ACC112 (cell line): ENCODE results near the gene SCO2.

Experiments
- H2AFZ ChIP-seq: fragments of 200-600 bp; sonication (generic); one replicate; pipeline ENCODE4 v1.6.0; 2017; ENCODE audit warnings: antibody characterized with exemption, low read length; ENCODE audit not compliant: unreplicated experiment
- H3K27ac ChIP-seq: fragments of 200-600 bp; sonication (generic); 2 replicates; pipeline ENCODE4 v1.5.1; 2014; ENCODE audit warnings: low read depth, mild to moderate bottlenecking, antibody characterized with exemption, low read length, moderate library complexity
- H3K27me3 ChIP-seq: fragments of 200-600 bp; sonication (generic); 2 replicates; pipeline ENCODE4 v1.6.1; 2014; ENCODE audit warnings: mild to moderate bottlenecking, antibody characterized with exemption, low read length, moderate library complexity, mixed read lengths; ENCODE audit not compliant: insufficient read depth
- H3K36me3 ChIP-seq: fragments of 200-600 bp; sonication (generic); 2 replicates; pipeline ENCODE4 v1.6.1; 2016; ENCODE audit warnings: mild to moderate bottlenecking, antibody characterized with exemption, low read length, moderate library complexity, mixed read lengths; ENCODE audit not compliant: insufficient read depth
- H3K4me1 ChIP-seq: fragments of 200-600 bp; sonication (generic); one replicate; pipeline ENCODE4 v1.6.1; 2016; ENCODE audit warnings: low read length, mixed read lengths; ENCODE audit not compliant: insufficient read depth, unreplicated experiment, control insufficient read depth
- H3K4me3 ChIP-seq: fragments of 200-600 bp; sonication (generic); 2 replicates; pipeline ENCODE4 v1.5.1; 2014; ENCODE audit warnings: mild to moderate bottlenecking, low read depth, low read length
- H3K79me2 ChIP-seq: fragments of 200-600 bp; sonication (generic); one replicate; pipeline ENCODE4 v1.6.0; 2016; ENCODE audit warnings: low read length; ENCODE audit not compliant: control insufficient read depth, unreplicated experiment, insufficient read depth

SCO2 gene

GRCh38 chr22:50504369-50505211 is 20.8 kb downstream of the SCO2 start:
- Histone ChIP-seq H3K4me3 (no peak overlapping the region), H3K27me3 (no peaks in the 10 kb centered on the region), H3K79me2 (peaks cover 29% of the 10 kb centered on the region), H3K4me1 (peaks cover 8% of the 10 kb centered on the region), H3K36me3 (no peaks in the 10 kb centered on the region), H3K27ac (no peak overlapping the region), H2AFZ (no peak overlapping the region)

- Histone ChIP-seq H3K36me3 (no peaks in the 10 kb centered on the region), H3K27ac (no peak overlapping the region), H3K27me3 (no peaks in the 10 kb centered on the region), H3K79me2 (peaks cover 19% of the 10 kb centered on the region), H2AFZ (no peak overlapping the region), H3K4me1 (peaks cover 3% of the 10 kb centered on the region), H3K4me3 (no peak overlapping the region)
Observed at GRCh38 chr22:50503475-50504145, 21.8 kb downstream of the SCO2 start.

- H3K4me1 ChIP-seq = peaks cover 3% of the 10 kb centered on the region
- H2AFZ ChIP-seq = no peak overlapping the region
- H3K4me3 ChIP-seq = no peak overlapping the region
- no peaks in the 10 kb centered on the region for H3K27me3 ChIP-seq
- peaks cover 17% of the 10 kb centered on the region for H3K79me2 ChIP-seq
- no peaks in the 10 kb centered on the region for H3K36me3 ChIP-seq
- no peak overlapping the region for H3K27ac ChIP-seq
Observed at GRCh38 chr22:50502628-50503474, 22.5 kb downstream of the SCO2 start.

DNA sequence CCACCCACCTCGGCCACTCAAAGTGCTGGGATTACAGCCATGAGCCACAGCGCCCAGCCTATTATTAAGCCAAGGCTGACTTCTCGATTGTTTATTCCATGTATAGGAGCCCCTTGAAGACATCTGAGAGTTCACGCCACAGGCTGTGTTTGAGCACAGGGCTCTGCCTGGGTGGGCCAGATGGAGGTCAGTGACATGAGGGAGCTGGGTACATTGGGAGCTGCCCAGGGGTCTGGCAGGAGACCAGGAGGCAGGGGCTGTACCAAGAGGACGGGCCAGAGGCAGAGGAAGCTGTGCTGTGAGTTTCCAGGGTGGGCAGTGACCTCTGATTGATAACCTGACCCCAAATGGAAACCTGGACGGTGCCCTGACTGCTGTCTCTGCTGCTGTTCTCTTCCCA is 23.3 kb downstream of the SCO2 start:
- H3K79me2 ChIP-seq = peaks cover 14% of the 10 kb centered on the region
- H3K4me1 ChIP-seq = peaks cover 3% of the 10 kb centered on the region
- H3K27me3 ChIP-seq = no peaks in the 10 kb centered on the region
- H3K36me3 ChIP-seq = no peaks in the 10 kb centered on the region
- no peak overlapping the region for H3K27ac ChIP-seq
- no peak overlapping the region for H3K4me3 ChIP-seq
- H2AFZ ChIP-seq = no peak overlapping the region

DNA sequence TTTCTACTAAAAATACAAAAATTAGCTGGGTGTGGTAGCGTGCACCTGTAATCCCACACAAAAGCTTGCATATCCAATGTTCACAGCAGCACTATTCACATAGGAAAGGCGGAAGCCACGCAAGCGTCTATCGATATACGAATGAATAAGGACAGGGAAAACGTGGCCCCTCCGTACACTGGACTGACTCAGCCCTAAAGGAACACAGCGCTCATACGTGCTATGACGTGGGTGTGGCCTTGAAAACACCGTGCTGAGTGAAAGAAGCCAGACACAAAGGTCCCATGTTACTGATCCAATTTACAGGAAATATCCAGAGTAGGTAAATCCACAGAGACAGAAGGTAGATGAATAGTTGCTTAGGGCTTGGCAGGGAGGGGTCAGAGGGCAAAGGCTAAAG is 24.9 kb downstream of the SCO2 start:
- Histone ChIP-seq H3K27me3 (no peaks in the 10 kb centered on the region), H3K36me3 (no peaks in the 10 kb centered on the region), H2AFZ (no peak overlapping the region), H3K4me1 (no peaks in the 10 kb centered on the region), H3K79me2 (no peaks in the 10 kb centered on the region), H3K27ac (no peak overlapping the region), H3K4me3 (no peak overlapping the region)

GRCh38 chr22:50498322-50498890 is 27.0 kb downstream of the SCO2 start:
- Histone ChIP-seq H3K4me3 (no peak overlapping the region), H3K27ac (no peak overlapping the region), H2AFZ (no peak overlapping the region), H3K36me3 (no peaks in the 10 kb centered on the region), H3K4me1 (no peaks in the 10 kb centered on the region), H3K79me2 (no peaks in the 10 kb centered on the region), H3K27me3 (no peaks in the 10 kb centered on the region)

DNA sequence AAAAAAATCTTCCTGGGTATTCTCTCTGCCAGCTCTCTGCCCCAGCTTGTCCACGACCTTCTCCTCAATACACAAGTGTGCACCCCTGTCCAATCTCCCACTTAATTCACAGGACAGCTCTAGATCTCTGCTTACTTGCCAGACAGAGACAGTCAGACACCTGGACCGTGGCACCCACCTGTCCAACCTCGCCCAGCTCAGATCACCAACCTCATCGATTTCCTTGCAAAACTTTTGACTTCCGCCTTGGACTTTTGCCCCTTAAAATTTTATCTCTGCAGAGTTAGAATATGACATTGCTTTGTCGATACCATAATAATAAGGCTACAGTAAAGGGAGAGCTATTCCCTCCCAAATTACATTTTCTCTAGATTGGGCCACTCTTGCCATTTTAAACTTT is 28.3 kb downstream of the SCO2 start:
- no peaks in the 10 kb centered on the region for H3K36me3 ChIP-seq
- H3K27me3 ChIP-seq = no peaks in the 10 kb centered on the region
- H3K79me2 ChIP-seq = no peaks in the 10 kb centered on the region
- H3K4me1 ChIP-seq = no peaks in the 10 kb centered on the region
- no peak overlapping the region for H3K27ac ChIP-seq
- no peak overlapping the region for H2AFZ ChIP-seq
- H3K4me3 ChIP-seq = no peak overlapping the region

DNA sequence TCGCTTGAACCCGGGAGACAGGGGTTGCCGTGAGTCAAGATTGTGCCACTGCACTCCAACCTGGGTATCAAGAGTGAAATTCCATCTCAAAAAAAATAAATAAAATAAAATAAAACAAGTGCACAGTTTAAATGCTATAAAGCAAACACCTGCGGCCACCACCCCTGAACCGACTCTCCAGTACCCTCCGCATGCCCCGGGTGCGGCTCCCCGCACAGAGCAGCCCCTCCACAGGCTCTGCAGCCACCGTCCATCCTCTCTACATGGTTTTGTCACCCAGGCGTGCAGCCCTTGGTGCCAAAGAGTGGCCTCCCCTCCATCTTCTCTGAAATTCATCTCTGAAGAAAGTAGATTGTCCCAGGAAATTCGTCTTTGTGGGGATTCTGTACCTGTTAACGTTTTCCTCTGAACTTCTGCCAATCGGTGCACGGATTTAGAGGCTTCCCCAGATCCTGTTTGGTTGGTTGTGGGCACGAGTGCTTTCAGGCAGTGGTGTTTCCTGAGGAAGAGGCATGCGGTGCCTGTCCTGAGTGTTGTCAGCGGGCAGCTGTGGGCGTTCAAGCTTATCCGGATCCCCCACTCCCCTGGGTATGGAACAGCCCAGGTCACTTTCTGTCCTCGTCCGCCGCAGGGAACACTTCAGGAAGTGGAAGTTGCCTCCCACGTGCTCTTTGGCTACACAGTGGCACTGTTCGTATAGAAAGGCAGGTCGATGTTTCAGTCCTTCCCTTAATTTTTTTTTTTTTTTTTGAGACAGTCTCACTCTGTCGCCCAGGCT is 34.7 kb downstream of the SCO2 start:
- Histone ChIP-seq H3K4me3 (no peak overlapping the region), H3K27ac (no peak overlapping the region), H3K79me2 (no peaks in the 10 kb centered on the region), H3K36me3 (no peaks in the 10 kb centered on the region), H3K4me1 (no peaks in the 10 kb centered on the region), H3K27me3 (no peaks in the 10 kb centered on the region), H2AFZ (no peak overlapping the region)

DNA sequence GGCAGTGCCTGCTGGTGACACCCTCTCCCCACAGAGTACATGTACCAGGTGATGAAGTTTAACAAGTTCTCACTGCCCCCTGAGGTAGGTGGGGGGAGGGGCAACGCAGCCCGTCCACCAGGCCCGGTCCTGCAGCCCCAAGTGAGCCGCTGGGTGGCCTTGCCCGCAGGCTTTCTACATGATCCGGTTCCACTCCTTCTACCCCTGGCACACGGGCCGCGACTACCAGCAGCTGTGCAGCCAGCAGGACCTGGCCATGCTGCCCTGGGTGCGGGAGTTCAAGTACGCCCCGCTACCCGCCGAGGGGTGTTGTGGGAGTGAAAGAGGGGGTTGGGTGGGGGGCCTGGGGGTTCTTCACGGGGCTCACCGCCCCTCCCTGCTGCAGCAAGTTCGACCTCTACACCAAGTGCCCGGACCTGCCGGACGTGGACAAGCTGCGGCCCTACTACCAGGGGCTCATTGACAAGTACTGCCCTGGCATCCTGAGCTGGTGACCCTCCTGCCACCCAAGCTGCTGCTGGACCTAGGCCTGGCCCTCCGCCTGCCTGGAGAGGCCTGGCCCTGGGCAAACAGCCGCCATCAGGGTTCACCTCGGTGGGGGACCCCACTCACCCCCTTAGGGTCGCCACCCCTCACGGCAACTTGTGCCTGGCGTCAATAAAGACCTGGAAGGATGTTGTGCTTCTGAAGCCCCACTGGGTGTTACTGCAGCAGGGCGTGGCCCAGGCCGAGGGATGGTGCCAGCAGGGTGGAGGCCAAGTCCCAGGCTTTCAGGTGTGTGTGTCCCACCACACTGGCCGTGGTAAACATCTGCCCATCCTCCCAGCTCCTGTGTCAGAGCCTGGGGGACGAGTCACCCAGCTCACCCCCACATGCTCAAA is 35.8 kb downstream of the SCO2 start:
- Histone ChIP-seq H3K4me1 (no peaks in the 10 kb centered on the region), H3K27me3 (no peaks in the 10 kb centered on the region), H3K36me3 (no peaks in the 10 kb centered on the region), H3K79me2 (no peaks in the 10 kb centered on the region), H3K4me3 (no peak overlapping the region), H3K27ac (no peak overlapping the region), H2AFZ (no peak overlapping the region)
